Inferior parietal cortex (tissue), 1 donor: ENCODE results near the gene PRORP.
"Not testable (repeated sequence)": the region's sequence is repeated elsewhere in the genome, so short reads cannot be mapped to it uniquely, and the experiment has no call there.

Experiments
- DNase-seq: peaks from one replicate; pipeline ENCODE4 v3.0.0-alpha.2; 2016; ENCODE audit errors: extremely low spot score

Gene PRORP

DNA sequence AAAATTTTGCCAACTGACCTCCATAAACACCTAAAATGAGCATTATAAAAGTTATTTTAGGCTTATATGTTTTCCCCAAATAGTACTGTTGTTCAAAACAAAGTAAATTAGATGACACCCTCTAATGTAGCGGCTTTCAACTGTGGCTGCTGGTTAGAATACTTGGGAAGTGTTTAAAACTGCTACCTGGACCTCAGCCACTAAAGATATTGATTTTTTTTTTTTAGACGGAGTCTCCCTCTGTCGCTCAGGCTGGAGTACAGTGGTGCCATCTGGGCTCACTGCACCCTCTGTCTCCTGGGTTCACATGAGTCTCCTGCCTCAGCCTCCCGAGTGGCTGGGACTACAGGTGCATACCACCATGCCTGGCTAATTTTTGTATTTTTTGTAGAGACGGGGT is 16.2 kb downstream of the PRORP start:
- DNase-seq, result no peak

- DNase-seq, result peak; percentile 58
Measured at GRCh38 chr14:35140718-35141581, 18.6 kb downstream of the PRORP start.

DNA sequence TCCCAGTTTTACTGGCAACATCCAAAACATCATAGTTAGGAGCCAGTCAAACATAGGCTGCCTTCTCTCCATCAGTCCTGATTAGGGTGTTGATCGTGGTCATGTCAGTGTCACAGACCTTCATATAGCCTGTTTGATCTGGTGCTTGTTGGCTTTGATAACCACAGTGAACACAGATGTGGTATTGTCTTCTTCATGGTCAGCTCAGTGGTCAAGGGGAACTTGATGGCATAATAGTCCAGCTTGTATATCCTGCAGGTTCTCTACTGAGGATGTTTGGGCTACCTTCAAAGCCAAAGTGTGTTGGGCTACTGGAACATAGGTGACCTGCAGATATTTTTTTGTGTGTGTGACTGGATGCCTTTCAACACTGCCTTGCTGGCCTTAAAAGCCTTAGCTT is 21.7 kb downstream of the PRORP start:
- no peak for DNase-seq

DNA sequence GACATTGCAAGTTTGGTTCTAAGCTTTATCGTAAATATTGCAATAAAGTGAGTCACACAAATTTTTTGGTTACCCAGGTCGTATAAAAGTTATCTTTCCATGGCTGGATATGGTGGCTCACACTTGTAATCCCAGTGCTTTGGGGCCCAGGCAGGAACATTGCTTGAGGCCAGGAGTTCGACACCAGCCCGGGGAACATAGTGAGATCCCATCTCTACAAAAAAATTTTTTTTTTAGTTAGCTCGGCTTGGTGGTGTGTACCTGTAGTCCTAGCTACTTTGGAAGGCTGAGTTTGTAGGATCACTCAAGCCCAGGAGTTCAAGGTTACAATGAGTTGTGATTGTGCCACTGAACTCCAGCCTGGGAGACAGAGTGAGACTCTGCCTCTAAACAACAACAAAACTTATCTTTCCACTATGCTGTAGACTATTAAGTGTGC is 24.4 kb downstream of the PRORP start:
- DNase-seq, result no peak

DNA sequence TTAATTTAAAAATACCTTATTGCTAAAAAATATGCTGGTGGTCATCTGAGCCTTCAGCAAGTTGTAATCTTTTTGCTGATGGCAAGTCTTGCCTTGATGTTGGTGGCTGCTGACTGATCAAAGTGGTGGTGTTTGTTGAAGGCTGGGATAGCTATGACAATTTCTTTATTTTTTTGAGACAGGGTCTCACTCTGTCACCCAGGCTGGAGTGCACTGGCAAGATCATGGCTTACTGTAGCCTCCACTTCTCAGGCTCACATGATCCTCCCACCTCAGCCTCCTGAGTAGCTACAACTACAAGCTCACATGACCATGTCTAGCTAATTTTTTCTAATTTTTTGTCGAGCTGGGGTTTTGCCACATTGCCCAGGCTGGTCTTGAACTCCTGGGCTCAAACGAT is 24.8 kb downstream of the PRORP start:
- no peak for DNase-seq

GRCh38 chr14:35147711-35148110 is 25.4 kb downstream of the PRORP start:
- no peak for DNase-seq

DNA sequence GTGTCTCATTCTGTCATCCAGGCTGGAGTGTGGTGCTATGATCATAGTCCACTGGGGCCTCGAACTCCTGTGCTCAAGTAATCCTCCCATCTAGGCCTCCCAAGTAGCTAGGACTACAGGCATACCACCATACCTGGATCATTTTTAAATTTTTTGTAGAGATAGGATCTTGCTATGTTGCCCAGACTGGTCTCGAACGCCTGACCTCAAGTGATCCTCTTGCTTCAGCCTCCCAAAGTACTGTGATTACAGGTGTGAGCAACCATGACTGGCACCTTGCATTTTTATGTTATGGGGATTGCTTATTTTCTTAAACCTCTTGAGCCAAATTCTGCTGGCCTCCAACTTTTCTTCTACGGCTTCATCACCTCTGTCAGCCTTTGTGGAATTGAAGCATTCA is 26.9 kb downstream of the PRORP start:
- no peak for DNase-seq

DNA sequence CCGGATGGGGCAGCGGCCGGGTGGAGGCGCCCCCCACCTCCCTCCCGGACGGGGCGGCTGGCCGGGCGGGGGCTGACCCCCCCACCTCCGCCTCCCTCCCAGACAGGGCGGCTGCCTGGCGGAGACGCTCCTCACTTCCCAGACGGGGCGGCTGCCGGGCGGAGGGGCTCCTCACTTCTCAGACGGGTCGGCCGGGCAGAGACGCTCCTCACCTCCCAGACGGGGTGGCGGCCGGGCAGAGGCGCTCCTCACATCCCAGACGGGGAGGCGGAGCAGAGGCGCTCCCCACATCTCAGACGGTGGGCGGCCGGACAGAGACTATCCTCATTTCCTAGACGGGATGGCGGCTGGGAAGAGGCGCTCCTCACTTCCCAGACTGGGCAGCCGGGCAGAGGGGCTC is 30.2 kb downstream of the PRORP start:
- DNase-seq, result not testable (repeated sequence)

DNA sequence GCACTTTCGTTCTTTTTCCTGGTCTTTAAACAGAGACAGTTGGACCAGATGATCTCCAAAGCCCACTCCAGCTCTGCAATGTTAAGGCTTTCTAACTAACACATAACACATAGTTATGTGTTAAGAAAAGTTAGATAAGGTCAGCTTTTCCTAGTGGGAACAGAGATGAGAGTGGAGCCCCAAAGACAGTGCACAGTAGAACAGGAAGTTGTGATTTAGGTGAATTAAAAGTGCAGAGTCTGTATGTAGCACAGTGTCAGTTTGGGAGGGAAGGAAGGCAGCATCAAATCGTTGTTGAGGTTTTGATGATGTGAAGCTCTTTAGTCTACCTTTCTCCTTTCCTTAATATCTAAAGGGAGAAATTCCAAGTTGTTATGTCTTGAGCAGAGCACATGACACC is 31.7 kb downstream of the PRORP start:
- DNase-seq, result no peak

GRCh38 chr14:35155962-35156361 is 33.6 kb downstream of the PRORP start:
- peak; percentile 27 for DNase-seq

- DNase-seq, result no peak
Measured at GRCh38 chr14:35158491-35158890, 36.1 kb downstream of the PRORP start.

DNA sequence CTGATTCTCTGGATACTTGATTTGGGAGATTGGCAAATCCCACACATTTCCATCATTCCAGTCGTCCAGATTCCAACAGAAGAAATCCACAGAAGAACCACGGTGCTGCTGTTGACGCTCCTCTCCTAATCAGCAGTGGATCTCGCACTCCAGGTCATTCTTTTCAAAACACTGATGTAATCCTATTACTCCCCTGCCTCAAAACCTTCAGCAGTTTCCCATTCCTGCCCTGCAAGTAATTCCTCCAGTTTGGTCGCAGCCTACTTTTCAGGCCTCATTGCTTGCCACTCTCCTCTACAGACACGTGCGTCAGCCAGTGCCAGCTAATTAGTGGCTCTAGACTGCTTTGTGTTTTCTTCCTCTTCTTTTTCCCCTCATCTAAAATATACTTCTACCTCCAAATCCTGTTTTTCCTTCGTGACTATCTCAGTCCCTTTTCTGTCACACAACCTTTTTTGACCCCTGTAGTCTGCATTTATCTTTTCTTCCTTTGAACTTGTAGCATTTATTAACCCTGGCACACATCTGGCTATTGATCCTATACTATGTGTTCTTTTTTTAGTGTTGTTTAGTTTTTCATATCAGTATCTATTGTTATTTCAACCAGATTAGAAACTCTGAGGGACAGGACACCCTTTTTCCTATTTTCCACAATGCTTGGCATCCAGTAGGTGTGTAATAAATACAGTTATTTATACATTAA is 36.8 kb downstream of the PRORP start:
- no peak for DNase-seq

DNA sequence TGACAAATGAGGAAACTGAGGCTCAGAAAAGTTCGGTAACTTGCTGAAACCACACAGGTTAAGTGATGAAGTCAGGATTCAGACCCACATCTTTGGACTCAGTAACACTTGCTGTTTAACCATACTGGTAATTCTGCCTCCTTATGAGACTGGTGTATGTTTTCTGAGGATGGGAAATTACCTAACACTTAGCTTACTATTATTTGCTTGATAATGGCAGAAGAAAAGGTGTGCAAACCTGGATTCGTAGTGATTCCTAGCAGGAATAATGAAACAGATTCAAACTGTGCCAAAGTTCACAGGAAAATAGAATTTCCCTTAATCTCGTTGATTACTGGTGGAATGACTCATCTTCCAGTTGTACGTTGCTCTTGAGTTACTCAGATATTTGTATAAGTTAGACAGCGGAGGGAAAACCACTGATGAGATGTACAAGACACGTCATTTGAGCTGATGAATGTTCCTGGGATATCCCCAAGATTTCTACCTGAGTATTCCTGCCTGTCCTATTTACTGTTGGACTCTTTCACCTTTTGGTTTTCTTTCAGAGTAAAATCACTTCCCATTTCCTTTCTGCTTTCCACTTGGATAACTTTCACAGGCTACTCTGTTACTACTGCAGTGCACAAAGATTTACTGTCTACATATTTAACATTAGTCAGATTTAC is 37.5 kb downstream of the PRORP start:
- no peak for DNase-seq

GRCh38 chr14:35161231-35161630 is 38.9 kb downstream of the PRORP start:
- DNase-seq, result no peak

DNA sequence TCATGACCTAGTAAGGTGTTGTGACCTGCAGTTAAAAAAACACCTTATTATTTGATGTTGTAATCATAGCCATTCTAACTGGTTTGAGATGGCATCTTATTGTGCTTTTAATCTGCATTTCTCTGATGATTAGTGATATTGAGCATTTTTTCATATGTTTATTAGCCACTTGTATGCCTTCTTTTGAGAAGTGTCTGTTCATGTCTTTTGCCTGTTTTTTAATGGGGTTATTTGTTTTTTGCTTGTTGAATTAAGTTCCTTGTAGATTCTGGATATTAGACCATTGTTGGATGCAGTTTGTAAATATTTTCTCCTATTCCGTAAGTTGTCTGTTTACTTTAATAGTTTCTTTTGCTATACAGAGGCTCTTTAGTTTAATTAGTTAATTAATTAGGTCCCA is 41.0 kb downstream of the PRORP start:
- DNase-seq, result no peak

- no peak for DNase-seq
Measured at GRCh38 chr14:35164849-35165248, 42.5 kb downstream of the PRORP start.

DNA sequence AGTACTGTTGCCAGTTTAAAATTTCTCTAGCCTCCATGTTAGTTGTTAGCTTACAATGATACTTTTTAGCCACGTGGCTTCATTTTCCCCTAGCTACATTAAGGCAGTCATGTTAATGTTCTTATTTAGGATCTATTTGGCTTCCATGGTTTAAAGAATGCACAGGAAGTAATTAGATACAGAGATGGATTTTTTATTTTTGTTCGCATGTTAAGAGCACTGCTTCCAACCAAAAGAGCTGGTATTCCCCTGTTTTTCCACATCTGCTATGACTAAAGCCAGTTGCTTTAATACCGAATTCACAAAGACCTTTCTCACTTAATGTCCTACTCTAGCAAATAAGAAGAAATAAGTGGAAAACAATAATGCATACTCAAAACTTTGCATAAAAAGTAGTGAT is 45.1 kb downstream of the PRORP start:
- DNase-seq, result no peak
